ENCODE results near the gene SETD1A.

The SETD1A gene

DNA sequence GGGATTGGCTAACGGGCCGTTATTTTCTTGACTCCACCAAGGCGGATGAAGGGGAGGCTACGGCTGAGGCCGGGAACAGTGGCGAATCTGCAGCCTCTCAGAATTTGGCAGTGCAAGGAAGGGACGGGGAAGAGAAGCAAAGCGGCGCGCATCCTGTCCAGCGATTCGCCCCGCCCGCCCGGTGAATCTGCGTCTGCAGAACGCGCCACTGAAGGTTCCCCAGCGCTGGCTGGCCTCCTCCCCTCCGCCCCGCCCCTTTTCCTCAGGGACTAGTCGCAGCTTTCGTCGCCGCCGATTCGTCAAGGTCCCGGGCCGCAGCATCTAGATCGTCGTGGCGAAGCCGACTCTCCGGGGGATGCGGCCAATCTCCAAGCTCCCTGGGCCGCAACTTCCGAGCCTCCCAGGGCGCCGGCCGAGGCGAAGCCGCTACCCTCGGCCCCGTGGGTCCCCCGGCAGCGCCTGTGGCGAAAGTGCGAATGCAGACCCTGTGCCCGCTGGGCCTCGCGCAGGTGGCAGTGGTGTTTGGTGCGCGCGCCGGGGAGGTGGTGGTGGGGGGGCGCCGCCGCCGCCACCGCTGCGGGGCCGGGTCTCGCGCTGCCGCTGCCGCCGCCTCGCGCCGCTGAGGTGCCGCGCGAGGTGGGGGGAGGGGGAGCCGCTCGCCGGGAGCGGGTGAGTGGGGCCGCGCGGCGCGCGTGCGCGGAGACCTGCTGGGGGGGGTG lies at the start of gene SETD1A:
SETD1A (plus strand) TSS at position 299 of the 719 bp plus-strand sequence. CDS start 978 bp downstream, outside the sequence.
- peaks cover 4% of the 10 kb centered on the region for H3K4me1 ChIP-seq (ENCODE audit: control insufficient read depth, low read depth, low read length)

DNA sequence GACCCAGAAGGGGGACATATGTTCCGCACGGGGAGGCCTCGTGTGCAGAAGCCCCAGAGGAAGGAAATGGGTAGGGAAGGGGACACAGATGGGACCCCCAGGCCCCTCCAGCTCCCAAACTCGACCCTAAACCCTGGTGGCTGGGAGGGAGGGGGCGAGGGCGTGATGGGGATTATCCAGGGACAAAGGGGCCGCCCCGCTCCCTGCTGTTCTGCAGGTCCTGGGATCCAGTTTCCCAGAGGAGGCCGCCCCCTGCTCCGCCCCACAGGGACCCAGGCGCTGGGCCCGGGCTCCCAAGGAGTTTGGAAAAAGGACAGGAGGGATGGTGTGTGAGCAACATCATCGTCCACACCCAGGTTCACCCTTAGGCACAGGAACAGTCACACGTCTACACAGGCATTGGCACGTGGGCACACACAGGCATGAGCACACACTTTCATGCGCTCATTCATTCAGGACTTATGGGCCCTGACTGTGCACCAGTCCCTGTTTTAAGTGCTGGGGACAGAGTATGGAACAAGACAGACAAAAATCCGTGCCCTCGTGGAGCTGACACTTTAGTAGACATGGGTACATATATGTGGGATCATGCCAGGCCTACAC lies 47.0 kb upstream of the SETD1A start:
- Histone ChIP-seq H3K4me3 (ENCODE audit: low read length) (peak overlapping the region; percentile 10), H3K4me1 (ENCODE audit: control insufficient read depth, low read depth, low read length) (peaks cover 11% of the 10 kb centered on the region), H3K27ac (ENCODE audit: low read length) (no peak overlapping the region), H3K9me3 (ENCODE audit: control insufficient read depth, low read depth, low read length) (no peaks in the 10 kb centered on the region), H3K36me3 (ENCODE audit: control insufficient read depth, low read depth, low read length) (no peaks in the 10 kb centered on the region), H3K27me3 (ENCODE audit: control insufficient read depth, insufficient read depth, low read length) (no peaks in the 10 kb centered on the region), H3K9ac (ENCODE audit: low read length) (no peak overlapping the region)

More for the DNA sequence above, at the start of gene SETD1A:
- Histone ChIP-seq H3K36me3 (ENCODE audit: control insufficient read depth, low read depth, low read length) (peaks cover 34% of the 10 kb centered on the region), H3K27ac (ENCODE audit: low read length) (peak within 1 kb of the TSS; percentile 98), H3K27me3 (ENCODE audit: control insufficient read depth, insufficient read depth, low read length) (no peaks in the 10 kb centered on the region), H3K9ac (ENCODE audit: low read length) (peak within 1 kb of the TSS; percentile 97), H3K9me3 (ENCODE audit: control insufficient read depth, low read depth, low read length) (no peaks in the 10 kb centered on the region), H3K4me3 (ENCODE audit: low read length) (peak within 1 kb of the TSS; percentile 85)

DNA sequence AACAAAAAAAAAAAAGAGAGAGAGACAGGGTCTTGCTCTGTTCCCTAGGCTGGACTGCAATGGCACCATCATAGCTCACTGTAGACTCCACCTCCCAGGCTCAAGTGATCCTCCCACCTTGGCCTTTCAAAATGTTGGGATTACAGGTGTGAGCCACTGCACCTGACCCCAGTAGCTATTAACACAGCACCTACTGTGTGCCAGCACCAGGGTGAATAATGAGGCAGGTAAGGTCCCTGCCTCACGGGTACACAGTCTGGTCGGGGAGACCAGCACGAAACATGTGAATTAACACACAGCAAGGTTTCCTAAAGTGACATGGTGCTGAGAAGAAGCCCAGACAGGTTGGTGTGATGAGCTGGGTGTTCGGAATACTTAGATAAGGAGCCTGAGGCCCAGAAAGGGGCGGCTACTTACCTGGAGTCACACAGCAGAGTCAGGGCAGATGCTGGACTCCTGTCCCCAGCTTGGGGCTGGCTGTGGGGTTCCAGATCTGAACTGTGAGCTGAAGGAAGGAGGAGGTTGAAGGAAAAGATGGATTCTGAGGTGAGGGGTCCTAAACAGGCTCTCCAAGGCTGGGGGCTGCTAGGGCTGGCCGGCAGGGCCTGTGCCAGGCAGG lies 44.7 kb upstream of the SETD1A start:
- Histone ChIP-seq H3K9me3 (ENCODE audit: control insufficient read depth, low read depth, low read length) (no peaks in the 10 kb centered on the region), H3K4me1 (ENCODE audit: control insufficient read depth, low read depth, low read length) (peaks cover 11% of the 10 kb centered on the region), H3K27ac (ENCODE audit: low read length) (no peak overlapping the region), H3K27me3 (ENCODE audit: control insufficient read depth, insufficient read depth, low read length) (no peaks in the 10 kb centered on the region), H3K9ac (ENCODE audit: low read length) (no peak overlapping the region), H3K4me3 (ENCODE audit: low read length) (no peak overlapping the region), H3K36me3 (ENCODE audit: control insufficient read depth, low read depth, low read length) (no peaks in the 10 kb centered on the region)

DNA sequence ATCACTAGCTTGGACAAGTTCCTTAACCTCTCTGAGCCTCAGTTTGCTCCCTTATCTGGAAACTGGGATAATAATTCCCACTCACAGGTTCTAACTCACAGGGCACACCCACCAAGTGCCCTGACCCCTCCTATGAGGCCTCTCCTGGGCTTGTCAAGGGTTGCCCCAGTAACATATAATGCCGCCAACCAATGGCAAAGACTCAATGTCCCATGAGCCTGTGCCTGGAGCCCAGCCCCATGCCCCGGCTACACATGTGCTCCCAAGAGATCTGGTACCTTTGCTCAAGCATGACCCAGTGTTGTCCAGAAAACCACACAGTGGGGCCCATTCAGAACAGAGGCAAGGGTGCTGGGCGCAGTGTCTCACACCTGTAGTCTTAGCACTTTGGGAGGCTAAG lies 42.7 kb upstream of the SETD1A start:
- no peak overlapping the region for H3K27ac ChIP-seq (ENCODE audit: low read length)
- H3K9ac ChIP-seq (ENCODE audit: low read length): no peak overlapping the region
- H3K4me1 ChIP-seq (ENCODE audit: control insufficient read depth, low read depth, low read length): peaks cover 10% of the 10 kb centered on the region
- no peaks in the 10 kb centered on the region for H3K36me3 ChIP-seq (ENCODE audit: control insufficient read depth, low read depth, low read length)
- no peaks in the 10 kb centered on the region for H3K27me3 ChIP-seq (ENCODE audit: control insufficient read depth, insufficient read depth, low read length)
- H3K4me3 ChIP-seq (ENCODE audit: low read length): no peak overlapping the region
- no peaks in the 10 kb centered on the region for H3K9me3 ChIP-seq (ENCODE audit: control insufficient read depth, low read depth, low read length)

DNA sequence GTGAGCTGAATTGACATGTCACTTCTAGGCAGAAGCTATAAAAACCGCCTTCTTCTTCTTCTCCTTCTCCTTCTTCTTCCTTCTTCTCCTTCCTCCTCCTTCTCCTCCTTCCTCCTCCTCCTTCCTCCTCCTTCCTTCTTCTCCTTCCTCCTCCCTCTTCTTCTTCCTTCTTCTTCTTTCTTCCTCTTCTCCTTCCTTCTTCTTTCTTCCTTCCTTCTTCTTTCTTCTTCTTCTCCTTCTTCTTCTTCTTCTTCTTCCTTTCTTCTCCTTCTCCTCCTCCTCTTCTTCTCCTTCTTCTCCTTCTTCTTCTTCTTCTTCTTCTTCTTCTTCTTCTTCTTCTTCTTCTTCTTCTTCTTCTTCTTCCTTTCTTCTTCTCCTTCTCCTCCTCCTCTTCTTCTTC lies 38.9 kb upstream of the SETD1A start:
- Histone ChIP-seq H3K9ac (ENCODE audit: low read length) (no peak overlapping the region), H3K27ac (ENCODE audit: low read length) (no peak overlapping the region), H3K4me1 (ENCODE audit: control insufficient read depth, low read depth, low read length) (no peaks in the 10 kb centered on the region), H3K36me3 (ENCODE audit: control insufficient read depth, low read depth, low read length) (no peaks in the 10 kb centered on the region), H3K9me3 (ENCODE audit: control insufficient read depth, low read depth, low read length) (no peaks in the 10 kb centered on the region), H3K4me3 (ENCODE audit: low read length) (no peak overlapping the region), H3K27me3 (ENCODE audit: control insufficient read depth, insufficient read depth, low read length) (no peaks in the 10 kb centered on the region)

DNA sequence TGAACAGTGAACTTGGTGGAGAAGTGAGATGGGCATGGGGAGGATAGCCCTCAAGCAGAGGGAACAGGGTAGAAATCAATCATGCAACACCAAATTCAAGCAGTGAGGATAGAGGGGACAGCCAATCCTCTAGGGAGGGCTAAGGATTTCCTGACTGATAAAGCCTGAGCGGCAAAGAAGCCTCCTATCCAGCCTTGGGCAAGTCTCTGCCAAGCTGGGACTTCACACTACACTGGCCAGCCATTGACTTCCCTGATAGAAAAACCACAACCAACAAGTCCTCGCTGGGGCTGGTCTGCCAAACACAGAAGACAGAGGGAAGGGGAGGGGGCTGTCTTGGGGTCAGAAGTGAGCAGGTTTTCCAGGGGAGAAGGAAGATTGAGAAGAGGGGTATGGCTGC lies 36.7 kb upstream of the SETD1A start:
- H3K27ac ChIP-seq (ENCODE audit: low read length): no peak overlapping the region
- H3K9ac ChIP-seq (ENCODE audit: low read length): no peak overlapping the region
- no peaks in the 10 kb centered on the region for H3K9me3 ChIP-seq (ENCODE audit: control insufficient read depth, low read depth, low read length)
- no peak overlapping the region for H3K4me3 ChIP-seq (ENCODE audit: low read length)
- no peaks in the 10 kb centered on the region for H3K36me3 ChIP-seq (ENCODE audit: control insufficient read depth, low read depth, low read length)
- H3K4me1 ChIP-seq (ENCODE audit: control insufficient read depth, low read depth, low read length): no peaks in the 10 kb centered on the region
- no peaks in the 10 kb centered on the region for H3K27me3 ChIP-seq (ENCODE audit: control insufficient read depth, insufficient read depth, low read length)

DNA sequence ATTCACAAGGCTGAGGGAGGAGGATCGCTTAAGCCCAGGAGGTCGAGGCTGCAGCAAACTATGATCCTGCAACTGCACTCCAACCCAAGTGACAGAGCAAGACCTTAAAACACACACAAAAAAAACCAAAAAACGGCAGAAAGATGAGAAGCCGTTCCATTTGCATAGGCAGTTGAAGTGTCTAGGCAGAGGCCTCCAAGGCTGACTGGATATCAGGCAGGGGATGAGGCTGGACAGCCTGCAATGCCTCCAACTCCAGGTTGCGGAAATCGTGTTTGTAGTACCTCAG lies 36.2 kb upstream of the SETD1A start:
- Histone ChIP-seq H3K4me3 (ENCODE audit: low read length) (peak overlapping the region; percentile 63), H3K9me3 (ENCODE audit: control insufficient read depth, low read depth, low read length) (no peaks in the 10 kb centered on the region), H3K4me1 (ENCODE audit: control insufficient read depth, low read depth, low read length) (no peaks in the 10 kb centered on the region), H3K36me3 (ENCODE audit: control insufficient read depth, low read depth, low read length) (no peaks in the 10 kb centered on the region), H3K9ac (ENCODE audit: low read length) (no peak overlapping the region), H3K27ac (ENCODE audit: low read length) (no peak overlapping the region), H3K27me3 (ENCODE audit: control insufficient read depth, insufficient read depth, low read length) (no peaks in the 10 kb centered on the region)

DNA sequence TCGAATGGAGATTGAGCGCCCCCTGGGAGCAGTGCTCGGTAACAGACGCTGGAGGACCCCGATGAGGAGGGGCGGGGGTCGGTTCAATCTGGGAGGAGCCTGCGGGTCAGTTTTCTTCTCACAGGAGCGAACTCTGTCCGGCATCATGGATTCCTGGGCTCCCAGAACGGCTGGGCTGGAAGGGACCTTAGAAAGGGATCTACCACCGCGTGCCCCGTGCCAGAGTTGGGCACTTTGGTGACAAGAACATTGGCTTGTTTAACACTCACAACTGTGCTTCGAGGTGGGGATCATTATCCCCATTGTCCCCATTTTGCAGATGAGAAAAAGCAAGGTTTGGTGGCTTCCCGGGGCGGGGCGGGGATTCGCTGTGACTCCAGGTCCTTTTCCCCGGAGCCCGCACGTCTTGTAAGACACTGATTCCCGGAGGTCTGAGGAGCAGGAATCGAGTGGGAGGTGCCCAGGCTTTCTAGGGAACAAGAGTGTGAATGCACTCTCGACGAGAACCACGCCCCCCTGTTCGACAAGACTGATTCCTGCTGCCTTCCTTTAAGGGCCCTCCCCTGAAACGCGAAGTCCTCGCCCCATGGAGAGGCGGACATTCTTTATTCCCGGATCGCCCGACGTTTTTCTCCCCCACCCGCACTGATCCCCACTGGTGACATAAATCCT lies 35.7 kb upstream of the SETD1A start:
- Histone ChIP-seq H3K9me3 (ENCODE audit: control insufficient read depth, low read depth, low read length) (no peaks in the 10 kb centered on the region), H3K4me1 (ENCODE audit: control insufficient read depth, low read depth, low read length) (no peaks in the 10 kb centered on the region), H3K9ac (ENCODE audit: low read length) (peak overlapping the region; percentile 31), H3K27me3 (ENCODE audit: control insufficient read depth, insufficient read depth, low read length) (no peaks in the 10 kb centered on the region), H3K27ac (ENCODE audit: low read length) (peak overlapping the region; percentile 29), H3K36me3 (ENCODE audit: control insufficient read depth, low read depth, low read length) (peaks cover 2% of the 10 kb centered on the region), H3K4me3 (ENCODE audit: low read length) (peak overlapping the region; percentile 63)

DNA sequence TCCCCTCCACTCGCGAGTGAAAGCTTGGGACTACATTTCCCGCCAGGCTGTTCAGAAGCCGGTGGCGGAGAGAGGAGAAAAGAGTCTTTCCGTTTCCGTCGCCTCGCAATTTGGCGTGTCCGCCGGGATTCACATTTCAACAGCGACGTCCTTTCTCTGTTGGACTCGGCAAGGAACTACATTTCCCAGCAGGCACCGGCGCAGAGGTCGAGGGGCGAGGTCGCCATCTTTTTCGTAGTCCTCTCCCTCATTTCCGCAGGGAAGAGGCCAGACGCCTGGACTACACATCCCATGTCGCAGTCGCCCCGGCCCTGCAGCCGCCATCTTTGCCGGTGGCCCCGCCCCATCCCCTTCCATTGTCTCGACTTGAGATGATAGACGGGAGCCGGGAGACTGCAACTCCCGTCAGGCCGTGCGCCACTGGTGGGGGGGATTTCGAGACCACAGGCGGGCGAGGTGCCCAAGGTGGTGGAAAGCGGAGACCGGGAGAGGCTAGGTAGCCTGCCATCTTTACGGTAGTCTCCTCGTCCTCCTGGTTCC lies 35.1 kb upstream of the SETD1A start:
- Histone ChIP-seq H3K4me1 (ENCODE audit: control insufficient read depth, low read depth, low read length) (no peaks in the 10 kb centered on the region), H3K4me3 (ENCODE audit: low read length) (peak overlapping the region; percentile 63), H3K27ac (ENCODE audit: low read length) (peak overlapping the region; percentile 88), H3K36me3 (ENCODE audit: control insufficient read depth, low read depth, low read length) (peaks cover 7% of the 10 kb centered on the region), H3K9me3 (ENCODE audit: control insufficient read depth, low read depth, low read length) (no peaks in the 10 kb centered on the region), H3K27me3 (ENCODE audit: control insufficient read depth, insufficient read depth, low read length) (no peaks in the 10 kb centered on the region), H3K9ac (ENCODE audit: low read length) (peak overlapping the region; percentile 74)

DNA sequence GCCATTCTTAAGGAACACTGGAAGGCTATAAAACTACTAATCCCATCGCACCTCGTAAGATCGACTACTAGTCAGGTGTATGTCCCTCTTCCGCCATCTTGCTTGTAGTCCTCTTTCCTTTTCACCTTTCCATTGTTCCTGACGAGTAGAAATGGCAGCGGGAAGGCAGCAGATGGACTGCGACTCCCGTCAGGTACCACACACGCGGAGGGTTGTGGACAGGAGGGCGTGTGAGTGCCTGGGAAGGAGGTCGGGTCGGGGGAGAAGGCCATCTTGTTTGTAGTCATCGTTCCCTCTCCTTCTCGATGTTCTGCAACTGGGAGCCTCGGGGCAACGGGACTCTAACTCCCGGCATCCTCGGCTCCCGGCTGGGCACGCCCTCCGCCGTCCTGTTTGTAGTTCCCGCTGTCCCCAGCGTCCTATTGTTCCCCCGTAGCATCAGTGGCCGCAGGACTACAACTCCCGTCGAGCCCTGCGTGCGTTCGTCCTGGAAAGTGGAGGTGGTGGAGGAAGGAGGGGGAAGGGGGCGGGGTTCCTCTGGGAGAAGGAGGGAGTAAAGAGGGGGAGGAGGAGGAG lies 34.5 kb upstream of the SETD1A start:
- no peaks in the 10 kb centered on the region for H3K27me3 ChIP-seq (ENCODE audit: control insufficient read depth, insufficient read depth, low read length)
- H3K4me1 ChIP-seq (ENCODE audit: control insufficient read depth, low read depth, low read length): no peaks in the 10 kb centered on the region
- peak overlapping the region; percentile 74 for H3K9ac ChIP-seq (ENCODE audit: low read length)
- peaks cover 7% of the 10 kb centered on the region for H3K36me3 ChIP-seq (ENCODE audit: control insufficient read depth, low read depth, low read length)
- peak overlapping the region; percentile 88 for H3K27ac ChIP-seq (ENCODE audit: low read length)
- peak overlapping the region; percentile 63 for H3K4me3 ChIP-seq (ENCODE audit: low read length)
- H3K9me3 ChIP-seq (ENCODE audit: control insufficient read depth, low read depth, low read length): no peaks in the 10 kb centered on the region

DNA sequence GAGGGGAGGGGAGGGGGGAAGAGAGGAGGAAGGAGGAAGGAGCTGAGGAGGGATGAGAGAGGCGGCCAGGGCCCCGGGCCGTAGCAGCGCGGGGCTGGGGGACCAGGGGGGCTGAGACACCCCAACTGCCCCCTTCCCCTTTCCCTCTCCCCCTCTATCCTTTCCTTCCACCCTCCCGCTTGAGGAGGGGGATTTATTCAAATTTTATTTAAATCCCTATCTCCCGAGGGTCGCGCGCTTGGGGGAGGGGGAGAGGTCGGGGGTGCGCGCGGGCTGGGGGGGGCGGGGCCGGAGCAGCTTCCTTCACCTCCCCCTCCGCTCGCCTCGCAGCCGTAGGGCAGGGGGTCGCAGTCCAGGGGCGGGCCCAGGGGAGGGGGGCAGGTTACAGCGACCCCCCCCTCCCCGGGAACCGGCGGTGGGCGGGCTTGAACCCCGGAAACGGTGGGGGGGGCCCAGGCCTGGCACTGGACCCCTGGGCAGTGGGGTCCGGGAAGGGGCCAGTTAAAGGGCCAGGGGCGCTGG lies 33.9 kb upstream of the SETD1A start, which contains the start of gene FBXL19:
FBXL19 (plus strand) TSS at position 19 of the 522 bp plus-strand sequence. CDS start 2,183 bp downstream, outside the sequence.
- peak within 1 kb of the TSS; percentile 74 for H3K9ac ChIP-seq (ENCODE audit: low read length)
- peaks cover 7% of the 10 kb centered on the region for H3K36me3 ChIP-seq (ENCODE audit: control insufficient read depth, low read depth, low read length)
- H3K9me3 ChIP-seq (ENCODE audit: control insufficient read depth, low read depth, low read length): no peaks in the 10 kb centered on the region
- no peaks in the 10 kb centered on the region for H3K27me3 ChIP-seq (ENCODE audit: control insufficient read depth, insufficient read depth, low read length)
- peak within 1 kb of the TSS; percentile 88 for H3K27ac ChIP-seq (ENCODE audit: low read length)
- H3K4me3 ChIP-seq (ENCODE audit: low read length): peak within 1 kb of the TSS; percentile 63
- no peaks in the 10 kb centered on the region for H3K4me1 ChIP-seq (ENCODE audit: control insufficient read depth, low read depth, low read length)
